Stimulated activated CD4-positive, alpha-beta T cell treated with anti-CD3 and anti-CD28 coated beads, Interleukin-2, amount 100 ng/mL, for 24 hours (primary cell): ENCODE measurements around the gene JARID2.

Experiments used
- DNase-seq, 2 donors: peaks; one replicate each; pipeline ENCODE4 v3.0.0-alpha.2; 2020

Gene JARID2

DNA sequence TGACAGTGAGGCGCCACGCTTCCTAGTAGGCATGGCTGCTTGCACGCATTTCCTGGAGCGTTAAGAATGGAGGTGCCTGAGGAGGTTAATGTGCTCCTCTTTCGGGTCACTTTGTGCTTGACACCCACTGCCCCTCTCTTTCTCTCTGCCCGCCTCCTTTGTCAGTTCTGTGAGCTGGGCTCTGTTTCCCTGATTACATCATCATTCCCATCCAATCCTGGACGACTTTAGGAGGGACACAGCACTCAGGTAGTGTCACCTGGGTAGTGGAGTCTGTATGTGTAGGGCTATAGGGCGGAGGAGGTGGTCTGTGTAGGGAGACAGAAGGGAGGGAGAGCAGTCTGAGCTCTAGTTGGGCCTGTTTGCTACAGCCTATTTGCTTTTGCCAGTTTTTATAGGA is 136.8 kb downstream of the JARID2 start:
- DNase-seq = no peak

DNA sequence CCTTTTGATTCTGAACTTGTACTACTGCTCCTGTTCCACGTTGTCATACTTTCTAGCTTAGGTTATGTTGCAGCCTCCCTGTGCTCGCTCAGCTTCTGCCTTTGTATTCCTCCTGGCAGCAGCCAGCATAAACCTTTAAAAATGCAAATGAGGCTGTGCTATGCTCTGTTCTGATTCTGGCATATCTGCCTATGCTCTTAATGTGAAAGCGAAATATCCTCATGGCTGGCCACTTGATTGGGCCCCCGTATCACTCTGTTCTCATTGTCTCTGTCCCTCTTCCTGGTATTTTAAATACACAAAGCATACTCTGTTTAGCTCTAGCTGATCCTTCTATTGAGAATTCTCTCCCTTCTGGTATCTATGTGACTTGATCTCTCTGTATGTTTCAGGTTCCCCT is 139.0 kb downstream of the JARID2 start:
- no peak for DNase-seq

DNA sequence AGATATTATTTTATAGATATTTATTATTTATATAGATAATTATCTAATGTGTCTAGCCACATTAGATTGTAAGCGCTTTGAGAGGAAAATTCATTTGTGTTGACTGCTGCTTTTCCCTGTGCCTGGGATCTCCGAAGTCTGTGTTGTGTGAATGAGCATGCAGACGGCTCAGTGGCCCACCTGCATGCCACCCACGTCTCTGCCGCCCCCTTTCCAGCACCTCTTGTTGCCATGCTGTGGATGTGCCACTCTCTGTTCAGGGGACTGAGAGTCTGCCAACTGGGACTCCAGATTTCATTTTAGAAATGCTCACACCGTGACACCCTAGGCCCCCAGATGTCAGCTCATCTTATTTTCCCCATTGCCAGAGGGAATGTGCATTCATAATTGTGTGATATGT is 139.7 kb downstream of the JARID2 start:
- DNase-seq = no peak

DNA sequence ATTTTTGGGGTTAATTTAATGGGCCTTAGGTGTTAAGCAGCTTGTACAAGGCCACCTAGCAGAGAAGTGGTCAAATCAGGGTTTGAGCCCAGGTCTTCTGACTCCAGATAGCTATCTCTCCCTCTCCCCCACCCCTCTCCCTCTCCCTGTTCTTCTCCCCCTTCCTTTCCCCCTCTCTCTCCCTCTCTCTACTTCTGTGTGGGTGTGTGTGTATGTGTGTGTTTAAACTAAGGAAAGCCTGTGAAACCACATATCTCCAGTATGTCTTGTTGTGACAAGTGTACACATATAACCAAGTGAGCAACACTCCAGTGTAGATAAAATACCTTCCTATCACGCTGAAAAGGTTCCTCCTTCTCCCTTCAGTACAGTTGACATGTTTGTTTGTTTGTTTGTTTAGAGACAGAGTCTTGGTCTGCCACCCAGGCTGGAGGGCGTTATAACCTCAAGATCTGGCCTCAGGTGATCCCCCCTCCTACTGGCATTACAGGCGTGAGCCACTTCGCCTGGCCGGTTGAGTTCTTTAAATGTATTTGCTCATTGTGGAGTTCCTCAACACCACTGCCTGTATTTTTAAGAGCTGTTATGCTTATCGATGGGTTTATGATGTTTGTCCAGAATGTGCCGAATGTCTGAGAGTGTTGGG is 140.4 kb downstream of the JARID2 start:
- no peak for DNase-seq

DNA sequence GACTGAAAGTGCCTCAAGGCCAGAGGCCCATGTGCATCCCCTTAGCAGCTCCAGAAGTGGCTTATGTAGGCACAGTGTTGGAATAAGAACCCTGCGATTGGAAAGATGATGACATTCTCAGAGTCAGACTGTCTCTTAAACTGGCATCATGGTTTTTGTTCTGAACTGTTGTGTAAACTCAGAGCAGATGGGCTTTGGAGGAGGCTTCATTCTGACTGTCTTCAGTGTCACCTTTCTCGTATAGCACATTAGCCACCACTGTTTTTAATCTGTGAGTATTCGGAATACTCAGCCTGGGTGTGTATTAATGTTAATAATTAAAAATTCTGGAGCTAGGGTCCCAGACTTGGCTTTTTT is 140.9 kb downstream of the JARID2 start:
- no peak for DNase-seq

DNA sequence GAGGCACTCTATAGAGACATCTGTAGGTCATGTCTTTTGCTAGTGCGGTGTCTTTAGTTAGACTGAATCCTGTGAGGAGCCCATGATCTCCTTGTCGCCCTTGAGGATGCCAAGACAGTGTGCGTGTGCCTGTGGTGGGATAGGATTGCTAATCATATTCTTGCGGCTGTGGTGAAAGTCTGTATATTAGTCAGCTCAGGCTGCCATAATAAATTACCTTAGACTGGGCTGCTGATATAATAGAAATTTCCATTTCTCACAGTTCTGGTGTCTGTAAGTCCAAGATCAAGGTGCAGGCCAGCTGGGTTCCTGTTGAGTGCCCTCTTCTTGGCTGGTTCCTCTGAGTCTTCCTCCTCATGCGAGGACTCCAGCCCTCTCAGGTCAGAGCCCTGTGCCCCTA is 141.2 kb downstream of the JARID2 start:
- DNase-seq = peak in 1 of 2 donors; percentile 21

DNA sequence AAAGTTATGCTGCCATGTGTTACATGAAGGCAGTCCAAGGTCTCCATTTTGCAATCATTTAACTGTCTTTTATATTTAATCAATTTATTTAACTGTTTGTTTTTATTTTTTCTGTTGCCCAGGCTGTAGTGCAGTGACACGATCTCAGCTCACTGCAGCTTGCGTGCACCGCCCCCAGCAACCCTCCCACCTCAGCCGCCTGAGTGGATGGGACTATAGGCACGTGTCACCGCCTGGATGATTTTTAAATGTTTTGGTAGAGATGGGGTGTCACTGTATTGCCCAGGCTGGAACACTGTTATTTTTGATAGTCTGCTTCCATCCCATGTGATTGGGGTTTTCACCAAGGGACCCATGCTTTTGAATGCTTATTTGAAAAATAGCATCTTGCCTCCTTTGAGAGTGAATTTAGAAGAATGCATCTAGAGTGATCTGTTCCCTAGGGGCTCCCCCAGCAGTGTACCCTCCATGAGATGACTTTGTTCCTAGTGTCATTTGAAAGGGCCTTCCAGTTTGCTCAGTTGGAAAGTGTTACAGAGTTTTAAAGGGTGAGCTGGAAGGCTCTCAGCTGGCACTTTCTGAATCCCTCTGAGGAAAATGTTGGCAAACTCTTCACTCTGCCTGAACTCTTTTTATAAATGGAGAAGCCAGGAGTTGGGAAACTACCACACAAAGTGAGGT is 143.4 kb downstream of the JARID2 start:
- no peak for DNase-seq

DNA sequence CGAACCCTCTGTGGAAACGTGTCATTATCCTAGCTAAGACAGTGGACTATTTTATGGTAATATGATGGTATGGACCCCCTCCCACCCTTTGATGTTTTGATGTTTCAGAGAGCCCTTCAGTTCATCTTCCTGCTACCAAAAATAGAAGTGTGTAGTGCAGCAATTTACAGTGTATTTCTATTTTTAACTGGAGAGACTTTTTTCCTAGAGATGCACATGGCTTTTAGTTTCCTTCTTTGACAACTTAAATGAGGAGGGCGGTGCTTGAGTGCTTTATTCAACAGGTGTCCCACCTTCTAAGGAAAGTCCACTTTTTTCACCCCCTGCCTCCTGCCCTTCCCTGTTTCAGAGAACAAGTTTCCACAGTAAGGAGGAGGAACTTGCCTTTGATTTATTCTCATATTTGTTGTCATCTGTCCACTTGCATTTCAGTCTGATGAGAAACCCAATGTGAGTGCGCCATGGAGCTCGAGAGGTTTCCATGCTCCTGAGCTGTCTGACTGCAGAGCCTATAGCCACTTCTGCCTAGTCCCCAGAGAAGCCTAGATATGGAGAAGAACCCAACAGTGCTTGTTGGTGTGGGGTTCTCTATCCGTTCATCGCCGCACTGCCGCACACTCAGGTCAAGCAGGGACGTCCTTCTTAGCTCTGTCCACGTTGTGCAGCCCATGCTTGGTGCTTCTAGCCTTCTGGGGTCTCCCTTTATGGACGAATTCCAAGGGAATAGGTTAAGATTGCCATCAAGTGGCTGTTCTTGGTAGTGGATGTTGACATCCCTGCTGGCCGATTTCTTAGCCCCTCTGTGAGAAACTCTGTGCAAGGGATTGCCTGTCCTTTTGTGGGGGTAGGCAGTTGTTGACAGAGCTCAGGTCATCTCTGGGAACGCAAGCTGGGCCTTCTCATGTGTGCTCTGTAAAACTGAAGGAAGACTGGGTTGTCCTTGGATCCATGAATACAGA is 144.2 kb downstream of the JARID2 start:
- DNase-seq = no peak

DNA sequence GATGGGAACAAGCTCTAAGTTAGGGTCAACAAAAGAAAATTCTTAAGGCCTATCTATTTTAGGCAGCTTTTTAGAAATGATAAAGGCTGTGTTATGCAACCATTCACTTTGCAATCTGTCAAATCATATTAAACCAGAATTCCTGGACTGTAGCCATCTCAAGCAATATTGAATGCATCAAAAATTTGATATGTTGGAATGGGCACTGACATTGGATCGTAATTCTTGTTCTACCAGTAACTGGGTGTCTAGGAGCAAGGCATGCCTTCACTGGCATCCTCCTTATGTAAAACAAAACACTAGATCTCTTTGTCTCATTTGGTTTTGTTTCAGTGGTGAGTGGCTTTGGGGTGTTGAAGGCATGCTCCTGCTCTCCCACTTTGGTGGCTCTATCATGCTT is 145.6 kb downstream of the JARID2 start:
- DNase-seq = no peak

DNA sequence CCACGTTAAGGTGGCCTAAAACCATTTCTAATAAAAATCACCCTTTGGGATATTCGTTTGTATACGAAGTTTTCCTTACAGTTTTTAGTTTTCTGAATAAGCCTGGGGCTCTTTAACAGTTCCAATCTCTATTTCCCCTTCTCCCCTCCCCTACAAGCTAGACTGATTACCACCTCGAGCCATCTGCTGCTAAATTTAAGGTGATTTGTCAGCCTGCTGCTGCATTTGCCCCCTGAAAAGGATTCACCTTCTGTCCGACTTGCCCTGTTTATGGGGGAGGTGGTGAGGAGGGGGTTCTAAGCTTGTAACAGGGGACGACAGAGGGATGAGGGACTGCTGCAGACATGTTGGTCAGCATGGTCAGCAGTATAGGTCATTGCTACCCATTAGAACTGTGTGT is 146.3 kb downstream of the JARID2 start:
- DNase-seq = no peak

DNA sequence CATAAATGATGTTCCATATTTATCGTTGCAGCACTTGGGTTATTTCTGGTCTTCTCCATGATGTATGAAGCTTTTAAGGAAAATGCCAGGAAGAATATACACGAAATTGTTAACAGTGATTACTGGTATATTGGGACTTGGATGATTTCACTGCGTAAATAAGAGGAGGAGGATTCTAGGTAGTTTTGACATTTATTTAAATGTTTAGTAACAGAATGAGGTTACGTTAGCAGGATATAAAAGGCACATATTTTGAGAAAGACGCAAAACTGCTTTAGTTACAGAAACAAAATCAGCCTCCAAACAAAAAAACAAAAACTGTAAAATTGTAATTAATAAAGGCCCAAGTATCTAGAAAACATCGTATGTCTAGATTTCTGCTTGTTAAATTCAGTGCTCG is 147.7 kb downstream of the JARID2 start:
- no peak for DNase-seq

DNA sequence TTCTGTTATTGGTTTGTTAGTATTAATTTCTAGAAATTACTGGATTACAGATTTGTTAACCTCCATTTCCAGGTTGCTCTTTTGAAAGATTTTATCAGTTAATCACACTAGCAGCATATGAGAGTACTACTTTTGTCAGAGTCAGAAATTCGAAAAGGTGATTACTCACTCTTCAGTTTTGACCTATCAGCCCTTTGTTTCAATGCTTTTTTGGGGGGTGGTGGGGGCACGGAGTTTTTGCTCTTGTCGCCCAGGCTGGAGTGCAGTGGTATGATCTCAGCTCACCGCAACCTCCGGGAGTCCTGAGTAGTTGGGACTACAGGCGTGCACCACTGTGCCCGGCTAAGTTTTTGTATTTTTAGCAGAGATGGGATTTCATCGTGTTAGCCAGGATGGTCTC is 149.2 kb downstream of the JARID2 start:
- peak in 1 of 2 donors; percentile 20 for DNase-seq

DNA sequence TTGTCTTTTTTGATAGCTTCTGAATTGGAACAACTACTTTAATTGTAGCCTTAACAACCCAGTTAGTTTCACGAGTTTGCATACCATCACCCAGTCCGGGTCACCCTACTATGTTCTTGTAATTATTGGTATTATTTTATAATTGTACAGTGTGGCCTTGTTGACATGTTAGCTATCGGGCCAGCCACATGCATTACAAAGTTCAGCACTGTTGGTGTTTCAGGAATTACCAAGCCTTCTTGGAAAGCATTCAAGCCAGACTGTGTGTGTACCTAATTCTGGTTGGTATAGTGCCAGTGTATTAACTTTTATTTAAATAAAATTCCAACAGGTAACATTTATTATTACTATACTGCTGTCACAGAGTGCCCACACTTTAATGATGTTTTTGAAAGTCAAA is 150.9 kb downstream of the JARID2 start:
- DNase-seq = no peak

DNA sequence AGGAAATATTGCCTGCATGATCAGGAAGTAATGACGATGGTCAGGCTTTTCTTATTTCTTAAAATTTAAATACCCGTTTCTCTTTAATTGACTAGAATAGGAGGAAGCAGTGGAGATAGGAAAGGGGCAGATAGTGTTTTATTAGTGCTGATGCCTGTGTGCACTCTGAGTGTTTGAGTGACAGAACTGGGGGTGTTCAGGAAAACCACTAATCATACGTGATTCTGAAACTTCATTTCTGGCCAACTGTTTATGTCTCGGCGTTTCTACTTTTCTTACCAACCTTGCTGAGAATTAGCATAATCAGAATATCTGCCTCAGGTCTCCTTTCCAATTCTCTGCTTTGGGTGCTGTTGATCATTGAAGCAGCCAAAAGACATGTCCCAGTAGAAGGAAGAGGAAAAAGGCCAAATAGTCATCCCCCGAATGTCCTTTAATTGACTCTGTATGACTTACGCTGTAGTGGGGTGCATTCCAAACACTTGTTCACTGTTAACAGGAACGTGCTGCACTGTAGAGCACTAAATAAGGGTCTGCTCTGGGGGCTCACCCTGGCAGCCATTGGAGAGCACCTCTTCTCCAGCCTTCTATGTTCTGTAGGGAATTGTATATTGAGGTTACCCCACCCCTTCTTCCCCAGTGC is 152.9 kb downstream of the JARID2 start:
- DNase-seq = no peak

DNA sequence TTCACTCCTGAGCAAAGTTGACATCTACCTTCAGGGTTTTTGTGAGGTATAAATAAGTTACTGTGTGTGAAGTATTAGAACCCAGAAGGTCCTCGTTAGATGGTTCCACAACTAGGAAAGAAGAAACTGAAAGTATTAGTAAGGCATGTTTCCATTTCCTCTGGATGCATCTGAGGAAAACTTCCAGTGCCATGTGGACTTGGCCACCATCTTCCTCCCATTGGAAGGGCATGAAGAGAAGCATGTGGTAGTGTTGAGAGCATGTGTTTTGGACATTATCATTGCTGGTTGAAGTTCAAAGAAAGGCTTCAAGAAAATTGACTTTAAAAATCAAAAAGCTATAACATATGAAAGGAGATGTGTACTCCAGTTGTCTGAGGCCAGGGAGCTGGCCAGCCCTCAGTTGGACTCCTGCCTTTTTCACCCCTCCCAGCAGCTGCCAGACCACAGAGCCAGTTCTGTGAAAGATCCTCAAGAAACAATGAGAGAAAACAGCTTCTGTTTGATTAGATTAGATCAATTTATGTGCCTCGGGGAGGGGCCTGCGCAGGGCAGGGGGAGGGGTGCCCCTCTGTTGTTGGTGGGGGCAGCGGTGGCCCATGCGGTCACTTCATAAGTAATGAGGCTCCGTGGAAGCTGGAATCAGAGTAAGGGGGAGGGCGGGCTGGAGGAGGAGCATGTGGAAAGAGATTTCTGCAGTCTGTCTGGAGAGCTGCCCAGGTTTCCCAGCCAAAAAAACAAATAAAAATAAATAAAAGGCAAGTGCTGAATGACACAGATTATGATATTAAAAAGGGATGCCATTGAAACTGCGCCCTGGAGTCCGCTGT is 154.0 kb downstream of the JARID2 start:
- no peak for DNase-seq

DNA sequence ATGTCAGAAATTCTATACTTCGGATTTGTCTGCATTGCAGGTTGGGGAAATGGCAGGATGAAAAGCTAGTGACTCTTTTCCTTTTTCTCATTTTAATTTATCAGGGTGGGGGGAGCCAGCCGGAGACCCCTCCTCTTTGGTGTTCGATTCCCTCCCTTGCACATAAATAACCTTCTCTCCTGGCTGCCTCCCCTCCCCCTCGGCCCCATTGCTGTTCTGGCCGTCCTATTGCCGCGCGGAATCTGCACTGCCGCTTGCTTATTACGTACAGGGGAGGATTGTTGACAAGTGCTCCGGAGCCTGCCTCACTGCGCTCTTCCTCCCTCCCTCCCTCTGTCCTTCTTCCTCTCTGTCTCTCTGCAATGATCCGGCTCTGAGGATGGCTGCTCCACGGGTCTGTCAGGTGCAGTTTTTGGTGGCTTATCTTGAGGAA is 154.7 kb downstream of the JARID2 start:
- DNase-seq = peak in 1 of 2 donors; percentile 32

DNA sequence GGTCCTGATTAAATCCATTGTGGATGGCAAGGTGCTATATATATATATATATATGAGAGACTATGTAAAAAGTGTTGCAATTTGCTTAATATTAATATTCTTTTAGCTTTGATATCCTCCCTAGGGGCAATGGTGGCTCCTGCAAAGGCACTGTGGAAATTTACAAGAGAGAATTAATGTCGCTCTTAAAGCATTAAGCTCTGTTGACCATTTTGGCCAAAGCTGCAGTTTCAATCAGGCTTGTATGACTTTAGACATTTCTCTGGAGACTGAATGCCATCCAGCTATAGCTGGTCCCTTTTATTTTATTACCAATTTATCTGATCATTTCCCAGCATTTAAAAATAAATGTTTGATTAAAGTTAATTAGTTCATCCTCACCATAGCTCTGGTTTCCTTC is 155.3 kb downstream of the JARID2 start:
- no peak for DNase-seq

DNA sequence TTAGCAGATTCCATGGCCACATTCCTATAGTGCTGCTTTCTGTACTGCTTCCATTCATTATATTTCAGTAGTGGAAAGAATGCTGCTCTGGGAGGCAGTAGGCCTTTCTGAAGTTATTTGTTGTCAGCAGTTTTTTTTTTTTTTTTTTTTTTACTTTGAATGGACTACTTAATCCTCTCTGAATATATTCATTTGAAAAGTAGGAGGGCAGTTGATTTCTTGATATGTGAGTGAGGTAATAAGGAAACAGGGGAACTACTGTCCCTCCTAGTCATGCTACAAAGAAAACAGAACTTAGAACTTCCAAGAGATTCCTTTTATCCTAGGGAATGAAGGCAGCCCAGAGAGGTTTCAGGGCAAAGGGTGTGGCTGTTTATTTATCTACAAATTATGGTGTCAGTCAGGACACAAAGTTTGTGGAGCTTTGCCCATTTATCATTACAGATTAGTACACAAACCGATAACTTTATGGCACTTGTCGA is 155.9 kb downstream of the JARID2 start:
- no peak for DNase-seq

DNA sequence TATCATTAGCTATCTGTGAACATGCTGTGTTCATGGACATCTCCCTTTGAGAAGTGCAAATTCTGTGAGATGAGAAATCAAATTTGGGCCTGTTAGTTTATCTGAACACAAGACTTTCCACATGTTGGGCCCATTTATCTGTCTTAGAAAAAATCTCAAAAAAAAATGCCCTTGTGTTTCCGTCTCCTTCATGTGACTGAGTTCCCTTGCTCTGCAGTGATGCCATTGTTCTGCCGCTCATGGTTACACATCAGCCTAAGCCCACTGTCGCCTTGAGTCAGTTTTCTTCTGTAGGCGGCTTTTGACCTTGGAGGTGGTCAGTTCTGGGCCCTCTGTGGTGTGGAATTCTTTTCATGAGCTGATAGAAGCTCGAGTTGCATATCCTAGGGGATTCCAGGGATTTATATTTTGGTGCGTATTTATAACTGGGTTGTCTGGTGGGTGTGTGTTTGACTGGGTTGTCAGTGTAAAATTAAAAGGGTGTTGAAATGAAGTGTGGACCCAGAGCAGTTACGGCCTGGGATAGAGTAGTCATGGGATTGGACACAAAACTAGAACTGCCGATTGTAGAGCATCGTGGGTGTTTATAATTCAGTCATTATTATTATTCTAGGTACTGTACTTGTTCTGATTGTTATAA is 156.7 kb downstream of the JARID2 start:
- no peak for DNase-seq

DNA sequence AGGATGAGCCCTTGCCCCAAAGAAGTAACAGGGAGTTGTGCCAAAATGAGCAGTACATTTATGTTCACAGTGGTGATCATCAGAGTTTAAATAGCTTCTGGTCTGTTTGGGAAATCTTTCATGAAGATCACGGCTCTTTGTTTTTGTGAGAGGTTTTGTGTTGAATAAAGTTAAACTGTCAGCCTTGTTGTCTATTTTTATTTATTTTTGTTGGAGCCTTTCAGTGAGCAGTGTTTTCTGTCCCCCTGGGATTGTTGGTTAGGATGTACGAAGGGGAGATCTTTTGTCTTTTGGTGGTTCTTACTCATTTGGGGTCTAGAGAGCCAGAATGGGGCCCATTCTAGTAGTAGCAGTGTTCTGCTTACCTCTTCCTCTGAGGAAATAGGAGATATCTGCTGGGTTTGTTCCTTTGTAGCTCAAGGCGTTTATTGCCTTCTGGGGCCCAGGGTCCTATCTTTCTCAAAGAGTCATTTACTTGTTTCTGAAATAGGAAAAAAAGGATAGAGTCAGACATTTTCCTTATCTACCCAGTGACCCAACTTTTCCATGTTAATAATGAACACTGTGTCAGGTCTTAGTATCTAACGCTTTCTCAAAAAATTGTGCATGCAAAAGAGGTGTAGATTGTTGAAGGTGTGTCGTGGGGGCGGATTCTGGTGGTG is 157.4 kb downstream of the JARID2 start:
- no peak for DNase-seq

DNA sequence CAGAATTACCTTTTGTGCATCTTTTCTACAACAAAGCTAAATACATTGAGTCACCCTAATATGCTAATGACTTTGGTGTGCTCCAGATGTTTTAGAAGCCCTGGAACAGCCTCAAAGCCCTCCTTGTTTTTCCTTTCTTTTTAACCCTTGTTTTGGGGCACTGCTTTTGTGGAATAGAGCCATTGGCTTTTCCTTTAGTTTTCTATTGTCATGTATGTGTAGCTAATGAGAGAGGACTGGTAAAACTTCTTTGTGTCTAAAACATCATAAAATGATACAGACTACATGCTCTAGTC is 158.8 kb downstream of the JARID2 start:
- no peak for DNase-seq
